ENCODE results near the gene HYDIN.
"Not testable (repeated sequence)": the region's sequence is repeated elsewhere in the genome, so short reads cannot be mapped to it uniquely, and the experiment has no call there.

DNA sequence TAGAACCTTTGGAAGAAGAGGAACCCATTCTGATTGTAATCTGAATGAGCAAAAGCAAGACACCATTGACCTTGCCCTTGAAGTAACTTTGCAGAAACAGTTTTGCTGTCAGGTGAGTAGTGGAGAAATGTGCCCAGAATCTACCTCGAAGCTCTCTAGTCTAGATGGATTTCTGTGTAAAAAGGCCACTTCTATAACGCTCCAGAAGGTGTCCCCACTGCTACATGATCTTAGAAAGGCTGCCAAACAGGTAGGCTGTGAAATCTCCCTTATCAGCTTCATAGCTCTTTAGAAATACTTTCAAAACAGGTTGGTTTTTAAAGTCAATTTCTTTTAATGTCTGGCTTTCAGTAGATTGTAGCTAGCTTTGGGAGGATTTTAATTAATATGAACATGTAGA is 230.8 kb downstream of the HYDIN start:
- not testable (repeated sequence) for TF ChIP-seq POLR2A (conservative IDR thresholded peaks at IDR 0.05); EP300 (IDR thresholded peaks at IDR 0.05; ENCODE audit: low read length); ZNF23 (CRISPR knock-in tag; IDR thresholded peaks at IDR 0.05); CREB3 (tag; conservative IDR thresholded peaks at IDR 0.05; ENCODE audit: low read depth)
- TF ChIP-seq, protein P1, sequence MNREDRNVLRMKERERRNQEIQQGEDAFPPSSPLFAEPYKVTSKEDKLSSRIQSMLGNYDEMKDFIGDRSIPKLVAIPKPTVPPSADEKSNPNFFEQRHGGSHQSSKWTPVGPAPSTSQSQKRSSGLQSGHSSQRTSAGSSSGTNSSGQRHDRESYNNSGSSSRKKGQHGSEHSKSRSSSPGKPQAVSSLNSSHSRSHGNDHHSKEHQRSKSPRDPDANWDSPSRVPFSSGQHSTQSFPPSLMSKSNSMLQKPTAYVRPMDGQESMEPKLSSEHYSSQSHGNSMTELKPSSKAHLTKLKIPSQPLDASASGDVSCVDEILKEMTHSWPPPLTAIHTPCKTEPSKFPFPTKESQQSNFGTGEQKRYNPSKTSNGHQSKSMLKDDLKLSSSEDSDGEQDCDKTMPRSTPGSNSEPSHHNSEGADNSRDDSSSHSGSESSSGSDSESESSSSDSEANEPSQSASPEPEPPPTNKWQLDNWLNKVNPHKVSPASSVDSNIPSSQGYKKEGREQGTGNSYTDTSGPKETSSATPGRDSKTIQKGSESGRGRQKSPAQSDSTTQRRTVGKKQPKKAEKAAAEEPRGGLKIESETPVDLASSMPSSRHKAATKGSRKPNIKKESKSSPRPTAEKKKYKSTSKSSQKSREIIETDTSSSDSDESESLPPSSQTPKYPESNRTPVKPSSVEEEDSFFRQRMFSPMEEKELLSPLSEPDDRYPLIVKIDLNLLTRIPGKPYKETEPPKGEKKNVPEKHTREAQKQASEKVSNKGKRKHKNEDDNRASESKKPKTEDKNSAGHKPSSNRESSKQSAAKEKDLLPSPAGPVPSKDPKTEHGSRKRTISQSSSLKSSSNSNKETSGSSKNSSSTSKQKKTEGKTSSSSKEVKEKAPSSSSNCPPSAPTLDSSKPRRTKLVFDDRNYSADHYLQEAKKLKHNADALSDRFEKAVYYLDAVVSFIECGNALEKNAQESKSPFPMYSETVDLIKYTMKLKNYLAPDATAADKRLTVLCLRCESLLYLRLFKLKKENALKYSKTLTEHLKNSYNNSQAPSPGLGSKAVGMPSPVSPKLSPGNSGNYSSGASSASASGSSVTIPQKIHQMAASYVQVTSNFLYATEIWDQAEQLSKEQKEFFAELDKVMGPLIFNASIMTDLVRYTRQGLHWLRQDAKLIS (CRISPR knock-in tag; IDR thresholded peaks at IDR 0.05): not testable (repeated sequence)
- TF ChIP-seq, protein P2, sequence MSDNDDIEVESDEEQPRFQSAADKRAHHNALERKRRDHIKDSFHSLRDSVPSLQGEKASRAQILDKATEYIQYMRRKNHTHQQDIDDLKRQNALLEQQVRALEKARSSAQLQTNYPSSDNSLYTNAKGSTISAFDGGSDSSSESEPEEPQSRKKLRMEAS (CRISPR knock-in tag; IDR thresholded peaks at IDR 0.05): not testable (repeated sequence)
